ENCODE measurements around the gene KIF18A. TPM values are rescaled to one million over a fixed set of nuclear protein-coding genes. Genes with fewer than 3 reads are reported as not detected.
"Not testable (repeated sequence)": the region's sequence is repeated elsewhere in the genome, so short reads cannot be mapped to it uniquely, and the experiment has no call there.

KIF18A gene
- 35.0 and 35.1 TPM in 2 replicates for total RNA-seq (2014; rRNA removed; shearing (Covaris generic))
- polyA plus RNA-seq (2014; cell fraction: nucleus; rRNA removed) = 17.3 and 18.9 TPM in 2 replicates

DNA sequence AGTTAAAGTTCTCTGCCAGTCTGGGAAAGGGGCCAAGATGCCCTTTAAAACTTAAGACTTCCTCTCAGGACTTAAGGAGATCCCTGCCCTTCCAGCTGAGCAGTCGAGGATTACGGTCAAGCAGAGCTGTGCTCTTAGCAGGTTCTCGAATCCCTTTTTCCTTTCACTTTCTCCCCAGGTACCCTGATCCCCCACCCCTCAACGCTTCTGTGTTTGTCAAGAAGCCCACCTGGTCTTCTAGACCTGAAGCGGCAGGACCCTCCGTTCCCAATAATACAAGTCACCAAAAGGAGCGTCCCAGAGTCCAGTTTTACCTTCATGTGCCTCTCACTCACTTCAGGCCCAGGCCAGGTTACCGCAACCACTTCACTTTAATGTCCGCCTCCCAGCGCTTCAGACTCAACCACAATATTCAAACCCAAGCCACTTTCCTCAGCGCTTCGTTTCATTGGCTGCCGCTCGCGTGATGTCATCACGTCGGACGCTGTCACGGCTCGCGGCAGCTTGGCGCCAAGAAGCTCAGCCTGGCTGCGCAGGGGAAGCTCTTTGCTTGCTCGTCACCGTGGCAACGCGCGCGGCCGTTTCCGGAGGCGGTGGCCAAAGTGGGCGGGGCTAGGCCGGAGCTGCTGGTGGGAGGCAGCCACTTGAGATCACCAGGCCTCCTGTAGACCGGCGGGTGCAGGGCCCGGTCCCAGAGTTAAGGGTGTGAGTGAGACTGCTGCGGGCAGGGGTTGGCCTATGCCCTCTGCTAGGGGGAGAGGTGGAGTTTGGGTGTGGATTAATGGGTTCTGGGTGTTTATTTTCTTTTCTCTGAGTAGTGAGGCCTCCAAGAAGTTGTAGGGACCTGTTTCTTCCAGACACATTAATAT is at the start of gene KIF18A, which contains the start of gene METTL15:
Gene KIF18A (minus strand): TSS at position 407 of the 869 bp plus-strand sequence. CDS start 10,209 bp downstream, outside the sequence.
Gene METTL15 (plus strand): TSS at position 639 of the 869 bp plus-strand sequence. CDS start 4,947 bp downstream, outside the sequence.
- DNase-seq (ENCODE audit: extremely low read depth, low read depth) = peak; percentile 97

DNA sequence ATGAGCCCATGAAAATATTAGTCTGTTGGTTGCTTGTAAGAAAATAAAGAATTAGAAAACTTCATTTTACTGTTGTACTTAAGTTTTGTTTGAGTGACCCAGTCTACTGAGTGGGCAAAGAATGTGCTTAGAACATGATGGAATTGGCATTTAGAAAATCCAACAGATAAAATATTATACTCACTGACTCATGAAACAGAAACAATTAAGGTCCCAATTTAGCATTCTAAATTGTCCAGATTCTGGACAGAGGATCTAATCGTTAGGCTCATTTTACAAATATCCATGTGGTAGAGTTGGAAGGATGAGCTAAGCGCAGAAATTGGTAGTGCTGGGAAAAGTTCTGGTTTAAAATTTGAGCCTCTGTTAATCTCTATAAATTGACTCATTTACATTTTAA is 45.6 kb upstream of the KIF18A start:
- no peak for DNase-seq (ENCODE audit: extremely low read depth, low read depth)

DNA sequence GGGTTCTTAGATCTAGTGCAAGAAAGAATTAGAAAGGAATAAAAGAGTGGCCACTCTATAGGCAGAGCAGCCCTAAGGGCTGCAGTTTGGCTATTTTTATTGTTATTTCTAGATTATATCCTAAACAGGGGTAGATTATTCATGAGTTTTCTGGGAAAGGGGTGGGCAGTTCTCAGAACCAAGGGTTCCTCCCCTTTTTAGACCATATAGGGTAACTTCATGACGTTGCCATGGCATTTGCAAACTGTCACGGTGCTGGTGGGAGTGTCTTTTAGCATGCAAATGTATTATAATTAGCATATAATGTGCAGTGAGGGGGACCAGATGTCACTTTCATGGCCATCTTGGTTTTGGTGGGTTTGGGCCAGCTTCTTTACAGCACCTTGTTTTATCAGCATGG is 44.8 kb upstream of the KIF18A start:
- no peak for DNase-seq (ENCODE audit: extremely low read depth, low read depth)

DNA sequence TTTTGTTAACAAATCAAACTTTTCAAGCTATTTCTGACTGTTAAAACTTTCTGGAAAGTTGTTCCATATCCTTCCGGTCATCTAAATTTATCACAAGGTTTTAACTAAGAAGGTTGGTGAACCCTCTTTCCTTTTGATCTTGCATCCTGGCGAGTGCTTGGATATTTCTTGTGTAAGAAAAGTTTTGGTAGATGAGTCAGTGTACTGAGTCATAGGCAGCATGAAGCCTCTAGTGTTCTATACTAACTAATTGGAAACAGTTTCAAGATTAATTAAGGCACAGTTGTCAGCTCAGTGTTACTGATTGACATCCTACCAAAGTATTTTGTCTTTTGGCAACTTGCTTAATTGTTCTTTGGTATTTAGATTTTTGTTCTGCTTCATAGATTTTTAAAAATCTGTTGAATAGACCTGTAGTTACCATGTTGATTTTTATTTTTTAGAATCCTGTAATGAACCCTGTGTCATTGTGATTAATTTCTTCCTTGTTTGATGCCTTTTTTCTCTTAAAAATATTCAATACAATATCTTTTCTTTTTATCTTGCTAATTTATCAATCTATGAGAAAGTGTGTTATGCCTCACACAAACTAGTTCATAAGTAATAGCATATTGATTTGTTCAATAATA is 38.3 kb upstream of the KIF18A start:
- peak; percentile 39 for DNase-seq (ENCODE audit: extremely low read depth, low read depth)

DNA sequence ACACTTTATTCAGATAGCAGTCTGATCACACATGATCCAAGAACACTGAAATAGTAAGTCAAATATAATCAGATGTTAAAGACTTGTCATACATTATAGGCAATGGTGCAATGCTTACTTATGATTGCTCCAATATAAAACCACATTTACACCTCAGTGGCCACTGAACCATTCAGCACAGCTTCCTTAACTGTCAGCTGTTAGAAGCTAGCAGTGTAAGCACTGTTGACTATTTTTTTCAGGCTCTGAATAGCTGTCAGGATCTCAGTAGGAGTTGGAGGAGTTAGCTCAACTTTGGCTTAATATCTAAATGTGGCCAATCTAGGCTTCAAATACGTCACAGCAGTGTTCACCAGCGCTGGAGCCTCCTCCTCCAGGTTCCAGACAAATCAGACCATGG is 36.9 kb upstream of the KIF18A start:
- DNase-seq (ENCODE audit: extremely low read depth, low read depth) = no peak

DNA sequence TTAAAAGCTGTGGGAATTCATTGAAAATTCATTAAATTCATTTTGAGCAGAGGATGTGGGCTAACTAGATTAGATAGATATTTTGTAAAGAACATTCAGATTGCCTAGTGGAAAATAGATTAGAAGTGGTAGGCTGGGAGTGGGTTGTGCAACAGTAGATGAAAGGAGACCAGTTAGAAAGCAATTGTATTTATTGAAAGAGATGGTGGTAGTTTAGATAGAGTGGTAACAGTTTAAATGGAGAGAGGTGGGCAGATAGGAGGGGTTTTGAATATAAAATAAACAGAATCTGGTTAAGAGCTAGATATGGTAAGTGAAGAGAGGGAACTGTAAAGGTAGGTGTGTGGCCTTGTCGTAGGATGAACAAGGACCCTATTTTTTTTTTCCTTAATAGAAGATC is 34.8 kb upstream of the KIF18A start:
- DNase-seq (ENCODE audit: extremely low read depth, low read depth) = no peak

DNA sequence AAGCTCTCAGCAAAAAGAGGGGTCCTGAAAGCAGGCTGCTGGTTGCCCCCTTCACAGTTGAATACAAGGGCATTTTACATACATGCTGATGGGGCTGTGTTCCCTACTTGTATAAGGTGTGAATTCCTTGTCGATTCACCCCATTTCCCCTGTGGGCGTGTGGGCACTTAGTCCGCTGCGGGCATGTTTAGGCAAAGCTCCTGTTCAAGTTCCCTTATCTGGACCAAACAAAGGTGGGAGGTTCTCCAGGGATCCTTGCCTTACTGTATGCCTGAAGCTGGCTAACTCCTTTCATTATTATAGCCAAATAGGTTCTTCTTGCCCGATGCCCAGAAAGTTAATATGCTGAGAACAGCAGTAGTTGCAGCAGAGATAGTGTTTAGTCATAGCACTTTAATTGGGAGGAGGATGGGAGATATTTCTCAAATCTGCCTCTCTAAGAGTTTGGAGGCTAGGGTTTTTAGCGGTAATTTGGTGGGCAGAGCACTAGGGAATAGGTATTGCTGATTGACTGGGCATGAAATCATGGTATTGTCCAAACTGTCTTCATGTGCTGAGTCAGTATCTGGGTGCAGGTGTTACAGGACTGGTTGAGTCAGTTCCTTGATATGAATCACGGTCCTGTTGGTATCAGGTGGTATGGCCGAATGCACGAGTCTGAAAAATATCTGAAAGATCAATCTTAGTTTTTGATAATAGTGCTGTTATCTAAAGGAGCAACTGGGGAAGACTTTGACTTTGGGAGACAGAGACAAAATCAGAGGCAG is 32.9 kb upstream of the KIF18A start:
- DNase-seq (ENCODE audit: extremely low read depth, low read depth) = no peak

DNA sequence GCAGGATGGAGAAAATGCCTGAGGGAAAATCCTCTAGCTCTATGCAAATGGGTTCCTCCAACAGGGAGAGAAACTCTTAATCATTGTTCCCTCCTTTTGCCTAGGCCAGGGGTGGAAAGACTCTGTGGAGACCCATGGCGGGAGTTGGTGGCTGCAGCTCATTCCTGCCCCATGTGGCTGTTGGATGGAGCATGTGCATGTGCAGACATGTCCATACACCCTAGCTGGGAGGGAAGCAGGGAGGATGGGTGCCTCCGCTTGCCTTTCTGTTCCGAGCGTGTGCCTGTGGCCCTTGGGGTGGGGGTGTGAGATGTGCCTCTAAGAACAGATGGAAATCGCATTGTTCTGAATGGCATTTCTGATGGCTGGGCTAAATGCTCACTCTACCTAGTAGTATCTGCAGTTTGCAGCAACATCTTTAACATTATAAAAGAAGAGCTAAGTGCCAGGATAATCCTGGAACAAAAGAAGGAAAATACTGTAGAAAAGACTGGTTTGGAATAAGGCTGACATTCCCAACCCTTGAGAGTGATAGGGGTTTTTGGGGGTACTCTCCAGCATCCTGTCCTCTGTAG is 32.0 kb upstream of the KIF18A start:
- DNase-seq (ENCODE audit: extremely low read depth, low read depth) = no peak

DNA sequence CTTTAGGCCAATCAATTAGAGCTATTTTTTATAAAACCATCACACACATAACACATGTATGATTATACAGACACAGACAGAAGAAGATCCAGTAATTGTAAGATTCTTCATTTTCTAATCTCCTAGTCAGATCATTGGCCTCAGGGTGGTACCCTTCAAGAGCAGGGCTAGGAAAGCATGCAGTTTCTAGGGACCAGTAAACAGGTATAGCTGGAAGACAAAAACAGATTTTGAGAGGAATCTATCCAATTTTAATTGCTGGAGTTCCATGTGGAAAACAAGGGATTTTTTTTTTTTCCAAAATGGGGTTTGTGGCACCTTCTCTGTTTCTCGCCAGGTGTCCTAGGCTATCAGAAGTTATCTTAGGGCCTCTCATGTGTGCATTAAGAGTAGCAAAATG is 29.9 kb upstream of the KIF18A start:
- DNase-seq (ENCODE audit: extremely low read depth, low read depth) = no peak

DNA sequence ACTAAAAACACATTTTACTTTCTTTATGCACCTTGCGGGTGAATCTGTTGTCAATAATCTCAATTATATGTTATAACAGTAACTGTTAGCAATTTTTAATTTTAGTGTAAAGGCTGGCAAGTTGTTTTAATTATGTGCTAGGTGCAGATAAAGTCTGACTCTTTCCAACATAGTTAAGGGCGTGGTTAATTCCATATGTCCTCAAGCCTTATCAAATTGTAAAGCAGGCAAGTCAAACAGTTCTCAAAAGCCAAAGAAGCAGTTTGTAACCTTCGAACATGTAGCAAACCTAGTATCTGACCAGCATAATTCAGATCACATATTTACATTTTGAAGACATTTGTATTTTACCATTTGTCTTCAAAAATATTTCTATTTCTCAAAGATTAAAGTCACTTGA is 29.4 kb upstream of the KIF18A start:
- no peak for DNase-seq (ENCODE audit: extremely low read depth, low read depth)

DNA sequence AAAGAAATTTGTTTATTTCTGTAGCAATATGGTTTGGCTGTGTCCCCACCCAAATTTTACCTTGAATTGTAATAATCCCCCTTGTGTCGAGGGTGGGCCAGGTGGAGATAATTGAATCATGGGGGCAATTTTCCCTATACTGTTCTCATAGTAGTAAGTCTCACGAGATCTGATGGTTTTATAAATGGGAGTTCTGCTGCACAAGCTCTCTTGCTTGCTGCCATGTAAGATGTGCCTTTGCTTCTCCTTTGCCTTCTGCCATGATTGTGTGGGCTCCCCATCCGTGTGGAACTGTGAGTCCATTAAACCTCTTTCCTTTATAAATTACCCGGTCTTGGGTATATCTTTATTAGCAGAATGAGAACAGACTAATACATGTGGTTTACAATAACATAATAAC is 28.2 kb upstream of the KIF18A start:
- not testable (repeated sequence) for DNase-seq (ENCODE audit: extremely low read depth, low read depth)

DNA sequence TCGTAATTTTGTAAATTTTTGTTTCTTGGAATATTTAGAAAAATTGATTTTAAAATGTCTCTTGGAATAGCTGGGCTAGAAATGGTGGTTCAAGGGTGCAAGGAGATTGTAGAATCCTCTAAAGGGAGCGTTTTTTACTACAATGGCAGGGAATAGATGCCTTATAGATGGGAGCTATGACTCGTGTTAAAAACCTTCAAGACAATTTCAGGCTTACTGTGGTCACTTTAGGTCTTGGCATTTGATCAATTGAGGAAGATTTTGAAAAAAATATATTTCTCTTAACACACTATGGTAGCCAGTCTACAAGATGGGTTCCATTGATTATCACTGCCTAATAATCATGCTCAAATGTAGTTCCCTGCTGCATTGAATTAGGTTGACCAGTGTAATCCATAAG is 25.2 kb upstream of the KIF18A start:
- DNase-seq (ENCODE audit: extremely low read depth, low read depth) = no peak

DNA sequence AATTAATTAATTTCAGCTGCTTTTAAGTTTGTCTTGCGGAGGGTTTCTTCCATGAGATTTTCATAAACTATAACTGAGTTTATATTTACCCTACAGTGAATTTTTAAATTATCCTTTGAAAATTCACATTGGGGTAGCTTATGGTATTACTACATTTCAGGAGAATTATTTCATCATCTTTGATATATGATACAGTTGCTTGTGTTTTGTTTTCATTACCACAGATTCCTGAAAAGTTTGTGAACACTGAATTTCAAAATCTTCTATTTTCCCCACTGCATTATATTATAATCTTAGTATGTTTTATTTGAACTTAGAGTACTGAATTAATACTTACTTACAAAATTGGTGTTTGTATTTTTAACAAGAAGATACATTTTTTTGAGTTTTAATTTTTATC is 24.6 kb upstream of the KIF18A start:
- no peak for DNase-seq (ENCODE audit: extremely low read depth, low read depth)

DNA sequence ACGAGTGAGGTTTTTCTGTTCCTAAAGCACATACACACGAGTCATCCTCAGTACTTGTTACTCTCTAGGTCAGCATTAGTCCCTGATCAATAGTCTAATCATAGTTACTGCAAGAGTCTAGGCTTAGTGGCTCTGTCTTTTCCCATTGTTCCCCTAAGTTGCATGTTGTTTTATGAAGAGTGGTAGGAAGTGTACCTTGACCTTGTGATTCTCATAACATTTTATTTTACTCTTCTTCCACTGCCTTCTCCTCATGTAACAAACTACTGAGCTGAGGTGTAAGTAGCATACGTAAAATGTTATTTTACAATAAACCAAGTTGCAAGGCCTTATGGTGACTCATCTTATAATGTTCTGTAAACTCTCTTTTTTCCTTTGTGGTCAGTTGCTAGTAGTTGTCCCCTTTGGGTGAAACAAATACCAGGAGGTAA is 15.2 kb upstream of the KIF18A start:
- no peak for DNase-seq (ENCODE audit: extremely low read depth, low read depth)

DNA sequence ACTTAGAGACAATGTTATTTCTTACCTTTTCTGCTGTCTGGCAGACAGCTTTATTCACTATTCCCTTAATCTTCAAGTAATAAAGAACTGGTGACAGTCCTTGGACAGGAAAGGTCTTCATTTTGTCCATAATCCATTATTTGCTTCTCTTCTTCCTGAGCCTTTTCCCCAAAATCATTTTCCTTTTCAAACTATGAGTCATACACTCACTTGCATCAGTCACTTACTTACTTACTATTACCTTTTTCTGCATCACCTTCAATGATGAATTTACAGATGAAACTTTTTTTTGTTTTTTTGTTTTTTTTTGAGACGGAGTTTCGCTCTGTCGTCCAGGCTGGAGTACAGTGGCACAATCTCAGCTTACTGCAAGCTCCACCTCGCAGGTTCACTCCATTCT is 9.8 kb upstream of the KIF18A start:
- no peak for DNase-seq (ENCODE audit: extremely low read depth, low read depth)

DNA sequence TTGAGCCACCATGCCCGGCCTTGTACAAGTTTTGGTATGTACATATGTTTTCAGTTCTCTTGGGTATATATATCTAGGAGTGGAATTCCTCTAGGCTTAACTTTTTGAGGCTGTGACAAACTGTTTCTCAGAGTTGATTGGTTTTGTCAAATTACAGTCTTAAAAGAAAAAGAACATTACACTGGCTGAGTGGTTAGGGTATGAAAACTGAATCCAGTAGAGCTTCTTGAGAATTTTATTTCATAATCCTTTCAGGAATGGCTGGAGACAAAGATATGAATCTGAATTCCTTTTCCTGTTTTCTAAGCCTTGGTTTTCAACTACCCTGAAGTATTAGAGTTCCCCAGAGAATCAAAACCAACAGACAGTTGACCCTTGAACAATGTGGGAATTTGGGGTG is 6.8 kb upstream of the KIF18A start:
- no peak for DNase-seq (ENCODE audit: extremely low read depth, low read depth)

DNA sequence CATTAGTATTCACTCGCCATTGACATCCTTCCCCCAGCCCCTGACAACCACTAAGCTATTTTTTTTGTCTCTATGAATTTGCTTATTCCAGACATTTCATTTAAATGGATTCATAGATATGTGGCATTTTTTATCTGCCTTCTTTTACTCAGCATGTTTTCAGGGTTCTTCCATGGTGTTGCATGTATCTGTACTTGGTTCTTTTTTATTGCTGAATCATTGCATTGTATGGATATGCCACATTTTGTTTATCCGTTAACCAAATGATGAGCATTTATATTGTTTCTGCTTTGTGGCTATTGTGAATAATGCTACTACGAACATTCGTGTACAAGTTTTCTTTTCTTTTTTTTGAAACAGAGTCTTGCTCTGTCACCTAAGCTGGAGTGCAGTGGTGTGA is 6.2 kb upstream of the KIF18A start:
- DNase-seq (ENCODE audit: extremely low read depth, low read depth) = no peak

DNA sequence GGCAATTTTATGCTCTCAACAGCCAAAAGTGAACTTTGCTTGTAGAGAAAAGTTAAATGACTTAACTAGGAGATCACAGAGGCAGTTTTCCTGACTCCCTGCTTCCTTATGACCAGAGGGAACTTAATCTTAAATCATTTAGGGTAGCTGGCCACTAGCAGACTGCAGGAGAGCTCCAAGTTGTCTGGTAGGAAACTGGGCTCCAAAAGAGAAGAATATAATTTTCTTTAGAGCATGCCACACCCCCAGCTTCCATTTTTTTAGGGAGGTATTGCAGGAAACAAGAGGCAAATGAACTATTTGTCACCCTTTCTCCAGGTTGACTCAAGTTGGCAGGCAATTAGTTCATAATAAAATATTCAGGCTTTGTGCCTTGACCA is 2.9 kb upstream of the KIF18A start:
- no peak for DNase-seq (ENCODE audit: extremely low read depth, low read depth)

DNA sequence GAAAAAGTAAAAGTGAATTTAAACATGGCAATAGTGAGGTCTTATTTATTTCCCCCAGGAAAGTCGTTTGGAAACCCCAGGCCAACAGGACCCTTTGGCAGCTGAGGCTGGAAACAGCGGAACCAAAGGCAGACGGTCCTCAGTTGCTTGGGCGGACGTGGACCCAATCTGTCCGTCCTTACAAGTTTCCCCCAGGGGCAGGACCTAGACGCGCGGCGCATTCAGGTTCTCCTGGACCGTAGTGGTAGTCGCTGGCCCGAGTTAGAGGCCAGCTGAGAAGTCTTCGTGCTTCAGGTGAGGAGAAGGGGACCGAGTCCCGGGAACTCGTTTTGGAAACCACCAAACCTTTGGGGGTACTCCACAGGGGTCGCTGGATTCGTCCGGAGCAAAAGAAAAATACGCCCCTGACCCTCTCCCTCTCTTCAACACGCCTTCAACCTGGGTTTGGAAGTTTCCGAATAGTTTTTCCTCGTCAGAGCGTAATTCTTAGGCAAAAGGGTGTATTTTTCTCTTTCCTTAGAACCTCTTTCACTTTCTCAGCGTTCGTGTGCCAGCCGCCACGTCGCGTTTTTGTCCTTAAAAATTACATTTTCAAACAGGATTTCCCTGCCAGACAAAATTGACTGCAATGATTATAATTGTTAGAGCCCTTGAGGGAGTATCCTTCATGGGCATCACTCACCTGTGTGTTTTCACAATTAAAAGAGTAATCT is 2.3 kb upstream of the KIF18A start:
- peak; percentile 59 for DNase-seq (ENCODE audit: extremely low read depth, low read depth)

DNA sequence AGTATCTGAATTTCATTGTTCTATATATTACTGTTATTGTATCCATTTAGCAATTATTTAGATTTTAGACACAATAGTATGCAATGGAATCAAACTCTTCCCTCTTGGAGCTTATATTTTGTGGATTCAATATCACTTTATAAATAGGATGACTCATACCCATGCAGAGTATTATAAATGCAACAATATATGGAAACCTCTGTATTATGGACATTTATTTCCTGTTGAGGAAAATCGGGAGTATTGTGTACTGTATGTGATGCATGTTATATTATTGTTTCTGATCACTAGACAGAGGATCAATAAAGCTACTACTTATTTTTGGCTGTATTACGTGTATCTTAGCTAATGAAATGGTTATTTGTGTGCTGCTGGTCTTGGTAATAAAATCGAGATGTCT is 1.0 kb upstream of the KIF18A start:
- no peak for DNase-seq (ENCODE audit: extremely low read depth, low read depth)

All from NCI-H460 (cell line).